A549 (cell line): Measurements from ENCODE around the gene FKBP8. TPM values are rescaled to one million over a fixed set of nuclear protein-coding genes. Genes with fewer than 3 reads are reported as not detected.

Experiments used
- ATAC-seq, 2 experiments: fragments of 200-7000 bp in 1 of 2; fragments of >200 bp in 1 of 2; cut with Nextera tagmentation in 1 of 2; cut with Tn5 transposase in 1 of 2; 3 replicates each; pipeline versions ENCODE4 v1.8.0 to v1.9.1; 2018 to 2020; ENCODE audit warnings: mild to moderate bottlenecking in 1 of 2, moderate library complexity in 1 of 2
- CTCF ChIA-PET: fragments of 300-600 bp; sonication (Branson Sonifier 250); formaldehyde crosslinking; extraction: SDS; loops from one replicate; lab custom pipeline; 2021; ENCODE audit warnings: antibody characterized with exemption, inconsistent platforms; lab: Yijun Ruan, JAX
- POLR2A ChIA-PET: fragments of 350-600 bp; formaldehyde crosslinking; extraction: SDS; loops from one replicate; lab custom pipeline; 2021; ENCODE audit warnings: antibody characterized with exemption, inconsistent platforms; lab: Yijun Ruan, JAX
- DNase-seq, 2 experiments: peaks; one replicate each; pipeline versions ENCODE4 v3.0.0 to v3.0.0-alpha.2; 2011 to 2016; ENCODE audit warnings: low read depth in 1 of 2, low spot score in 1 of 2
- FAIRE-seq: peaks from 2 replicates; lab custom pipeline; 2011; peaks lifted over from hg19 to GRCh38; lab: Jason Lieb, UNC
- H3K27ac ChIP-seq, 2 experiments: fragments of >200 bp; sonication (Bioruptor Twin); formaldehyde crosslinking; 3 replicates each; pipeline ENCODE4 v1.5.1; 2016 to 2017
- H3K4me1 ChIP-seq: fragments of >200 bp; sonication (Bioruptor Twin); formaldehyde crosslinking; 3 replicates; pipeline ENCODE4 v1.6.1; 2016
- H3K4me2 ChIP-seq: fragments of >200 bp; sonication (Bioruptor Twin); formaldehyde crosslinking; 3 replicates; pipeline ENCODE4 v1.6.1; 2016
- H3K4me3 ChIP-seq: fragments of >200 bp; sonication (Bioruptor Twin); formaldehyde crosslinking; 3 replicates; pipeline ENCODE4 v1.5.1; 2016
- H3K9me3 ChIP-seq: fragments of >200 bp; sonication (Bioruptor Twin); formaldehyde crosslinking; 3 replicates; pipeline ENCODE4 v1.6.1; 2016
- BCL3 ChIP-seq: fragments of >200 bp; sonication (Bioruptor Twin); formaldehyde crosslinking; IDR thresholded peaks from 3 replicates; pipeline ENCODE4 v1.6.1; 2016
- CEBPB ChIP-seq, 2 experiments: fragments of >200 bp in 1 of 2; sonication (Bioruptor Twin) in 1 of 2; formaldehyde crosslinking in 1 of 2; IDR thresholded peaks; 2 replicates each; pipeline ENCODE4 v1.6.1; 2012 to 2016
- CHD4 ChIP-seq: fragments of 200-600 bp; sonication (generic); IDR thresholded peaks from 2 replicates; pipeline ENCODE4 v1.6.1; 2016; ENCODE audit warnings: antibody characterized with exemption, mild to moderate bottlenecking, borderline replicate concordance
- FOSB ChIP-seq: fragments of 250-450 bp; sonication (Bioruptor Pico); IDR thresholded peaks from 2 replicates; pipeline ENCODE4 v1.5.0; 2020; ENCODE audit warnings: mild to moderate bottlenecking, moderate library complexity
- FOSL2 ChIP-seq, 2 experiments: fragments of 450-650 bp in 1 of 2; fragments of >200 bp in 1 of 2; sonication (Bioruptor Twin) in 1 of 2; formaldehyde crosslinking; IDR thresholded peaks; 2 replicates each; pipeline versions ENCODE4 v1.5.0 to v1.6.1; 2016 to 2020; ENCODE audit warnings: mild to moderate bottlenecking in 1 of 2, moderate library complexity in 1 of 2
- HMGXB4 ChIP-seq: fragments of 250-450 bp; sonication (Bioruptor Pico); IDR thresholded peaks from 2 replicates; pipeline ENCODE4 v1.5.0; 2021; ENCODE audit warnings: mild to moderate bottlenecking, moderate library complexity, borderline replicate concordance
- HOXA7 ChIP-seq: fragments of 250-450 bp; sonication (Bioruptor Pico); IDR thresholded peaks from 2 replicates; pipeline ENCODE4 v1.5.0; 2020; ENCODE audit warnings: mild to moderate bottlenecking, moderate library complexity
- HOXB5 ChIP-seq: fragments of 250-450 bp; sonication (Bioruptor Pico); IDR thresholded peaks from 2 replicates; pipeline ENCODE4 v1.5.0; 2020; ENCODE audit warnings: mild to moderate bottlenecking, moderate library complexity
- JUNB ChIP-seq: fragments of >200 bp; sonication (Bioruptor Twin); formaldehyde crosslinking; IDR thresholded peaks from 2 replicates; pipeline ENCODE4 v1.6.1; 2016
- KDM1A ChIP-seq: fragments of 200-600 bp; sonication (generic); IDR thresholded peaks from 2 replicates; pipeline ENCODE4 v1.6.1; 2016; ENCODE audit warnings: low read depth, mild to moderate bottlenecking
- MAX ChIP-seq: IDR thresholded peaks from 2 replicates; pipeline ENCODE4 v1.6.1; 2012
- NFE2L2 ChIP-seq: fragments of 150-350 bp; conservative IDR thresholded peaks from 2 replicates; pipeline ENCODE4 v1.6.1; 2014; ENCODE audit warnings: low read length
- RARB ChIP-seq: fragments of 250-450 bp; sonication (Bioruptor Pico); IDR thresholded peaks from 2 replicates; pipeline ENCODE4 v1.8.0; 2021; ENCODE audit warnings: mild to moderate bottlenecking, moderate library complexity
- RFX5 ChIP-seq: fragments of 450-650 bp; IDR thresholded peaks from 2 replicates; pipeline ENCODE4 v1.7.1; 2014; ENCODE audit warnings: antibody characterized with exemption, mild to moderate bottlenecking, moderate library complexity
- RNF2 ChIP-seq: fragments of 200-600 bp; sonication (generic); IDR thresholded peaks from 2 replicates; pipeline ENCODE4 v1.6.1; 2016; ENCODE audit warnings: low read depth, mild to moderate bottlenecking, antibody characterized with exemption, moderate library complexity, borderline replicate concordance
- SMC3 ChIP-seq: fragments of >200 bp; sonication (Bioruptor Twin); formaldehyde crosslinking; IDR thresholded peaks from 3 replicates; pipeline ENCODE4 v1.6.1; 2018; ENCODE audit warnings: inconsistent platforms
- ZFP36 ChIP-seq: fragments of 450-650 bp; IDR thresholded peaks from 2 replicates; pipeline ENCODE4 v1.6.1; 2014; ENCODE audit warnings: borderline replicate concordance; ENCODE audit not compliant: partially characterized antibody
- ZNF302 ChIP-seq: fragments of 250-450 bp; sonication (Bioruptor Pico); IDR thresholded peaks from 2 replicates; pipeline ENCODE4 v1.9.0; 2021; ENCODE audit warnings: inconsistent platforms, mild to moderate bottlenecking, moderate library complexity
- ZSCAN20 ChIP-seq: fragments of 250-450 bp; sonication (Bioruptor Pico); IDR thresholded peaks from 2 replicates; pipeline ENCODE4 v1.8.0; 2022; ENCODE audit warnings: mild to moderate bottlenecking, moderate library complexity
- WGBS: methylation state at CpG from one replicate; pipeline ENCODE4 v1.1.6; 2017; ENCODE audit errors: missing lambda C conversion rate; 5-methylcytosine and 5-hydroxymethylcytosine counted together
- polyA plus RNA-seq, 4 experiments: library from polyadenylated mRNA; depleted of rRNA in 3 of 4; stranded (reverse); fragments of >200 nt; fragmentation: RNase III in 1 of 4; extraction: RNeasy Plus Mini Kit Qiagen cat#74134 plus additional on column Dnase treatment in 1 of 4; gene quantifications; 2 replicates in 3 of 4; 3 replicates in 1 of 4; pipeline ENCODE4 v1.2.3, GENCODE V29; 2011 to 2017

The FKBP8 gene
- polyA plus RNA-seq, 2 of the 4 experiments (the other 2 are of a cell fraction): 56.1 to 123 TPM

- WGBS: 42% methylated on average over 6 of the region's 17 CpGs
- Histone ChIP-seq H3K27ac (peak overlapping the region in 1 of 2 experiments; percentile 73; a peak in 4 of 6 replicates), H3K4me2 (peak overlapping the region; percentile 51), H3K4me3 (no peak overlapping the region), H3K4me1 (peaks cover 26% of the 10 kb centered on the region), H3K9me3 (no peaks in the 10 kb centered on the region)
- ChIA-PET CTCF (interaction anchor here (0.9 kb wide), 1 partner anchor 47 kb away, joined by 3 read pairs; no protein-coding TSS in a partner anchor), POLR2A (no interaction called here)
- no peak for FAIRE-seq
- ATAC-seq: peak; percentile 57 to 70; a peak in 5 of 6 replicates
- TF ChIP-seq CHD4 (no peak), BCL3 (no peak), FOSB (CRISPR knock-in tag) (no peak), RNF2 (no peak), CEBPB (IDR thresholded peaks at IDR 0.05) (0 out of 4 replicates have a peak, but pooled peaks of 1 of the 2 experiments have one; percentile 29), KDM1A (no peak), HOXA7 (no peak)
- DNase-seq: peak in 1 of 2 experiments; percentile 64
Observed at GRCh38 chr19:18514800-18515682, 28.3 kb downstream of the FKBP8 start.

GRCh38 chr19:18513868-18514267 is 29.5 kb downstream of the FKBP8 start:
- Histone ChIP-seq H3K4me1 (peaks cover 18% of the 10 kb centered on the region), H3K27ac (no peak overlapping the region), H3K4me3 (no peak overlapping the region), H3K9me3 (no peaks in the 10 kb centered on the region), H3K4me2 (no peak overlapping the region)
- POLR2A ChIA-PET: no interaction called here
- FAIRE-seq: no peak
- TF ChIP-seq HMGXB4 (CRISPR knock-in tag) (no peak), JUNB (no peak), CEBPB (IDR thresholded peaks at IDR 0.05) (no peak), ZSCAN20 (CRISPR knock-in tag) (no peak), RARB (CRISPR knock-in tag) (no peak), HOXB5 (CRISPR knock-in tag) (no peak)
- no peak for ATAC-seq
- DNase-seq: no peak
- CTCF ChIA-PET: interaction anchor here (0.6 to 1.0 kb wide), 3 partner anchors 12 to 63 kb away, joined by 3 to 4 read pairs (median 3); no protein-coding TSS in a partner anchor
- WGBS: 90% methylated on average over 11 of the region's 11 CpGs

- ChIA-PET POLR2A (interaction anchor here (0.7 kb wide), 1 partner anchor 199 kb away, joined by 3 read pairs; no protein-coding TSS in a partner anchor), CTCF (interaction anchor here (0.7 to 1.7 kb wide), 9 partner anchors 10 to 182 kb away, joined by 3 to 7 read pairs (median 4); no protein-coding TSS in a partner anchor)
- H3K4me2 ChIP-seq: no peak overlapping the region
- DNase-seq (no peak), ATAC-seq (no peak), FAIRE-seq (no peak)
- no peaks in the 10 kb centered on the region for H3K9me3 ChIP-seq
- WGBS: 98% methylated on average over 6 of the region's 8 CpGs
- H3K4me3 ChIP-seq: no peak overlapping the region
- peaks cover 30% of the 10 kb centered on the region for H3K4me1 ChIP-seq
- TF ChIP-seq SMC3: no peak
- no peak for TF ChIP-seq ZFP36
- no peak for TF ChIP-seq ZNF302 (CRISPR knock-in tag)
- TF ChIP-seq NFE2L2: no peak
- no peak for TF ChIP-seq RFX5
- no peak for TF ChIP-seq FOSL2 (IDR thresholded peaks at IDR 0.05)
- no peak for TF ChIP-seq FOSL2 (CRISPR knock-in tag; IDR thresholded peaks at IDR 0.05)
- TF ChIP-seq MAX: no peak
- H3K27ac ChIP-seq: no peak overlapping the region
Observed at GRCh38 chr19:18510216-18510615, 33.2 kb downstream of the FKBP8 start.
